ENCODE results near the gene FAM47B. TPM values are rescaled to one million over a fixed set of nuclear protein-coding genes. Genes with fewer than 3 reads are reported as not detected.

FAM47B gene
- total and polyA plus RNA-seq, 2 of the 8 experiments (the other 6 are each of a cell fraction or from before 2014, with no cell fraction given): not detected

DNA sequence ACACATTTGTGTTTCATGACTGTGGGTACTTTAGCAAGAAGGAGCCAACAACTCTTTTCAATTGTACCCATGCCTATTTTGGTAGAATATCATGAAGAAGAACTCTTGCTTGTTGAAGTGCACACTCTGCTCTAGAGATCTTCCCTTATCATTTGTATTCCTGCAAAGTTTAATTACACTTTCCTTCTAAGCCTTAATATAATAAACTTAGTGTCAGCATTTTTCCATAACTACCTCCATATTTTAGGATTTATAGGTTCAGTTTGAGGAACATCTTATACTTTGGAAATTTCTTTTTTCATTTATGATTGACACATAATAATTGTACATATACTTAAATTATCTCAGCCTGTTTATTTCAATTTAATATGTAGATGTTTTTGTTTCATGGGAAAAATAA is 19.1 kb downstream of the FAM47B start (continued):
- TF ChIP-seq, protein P1, sequence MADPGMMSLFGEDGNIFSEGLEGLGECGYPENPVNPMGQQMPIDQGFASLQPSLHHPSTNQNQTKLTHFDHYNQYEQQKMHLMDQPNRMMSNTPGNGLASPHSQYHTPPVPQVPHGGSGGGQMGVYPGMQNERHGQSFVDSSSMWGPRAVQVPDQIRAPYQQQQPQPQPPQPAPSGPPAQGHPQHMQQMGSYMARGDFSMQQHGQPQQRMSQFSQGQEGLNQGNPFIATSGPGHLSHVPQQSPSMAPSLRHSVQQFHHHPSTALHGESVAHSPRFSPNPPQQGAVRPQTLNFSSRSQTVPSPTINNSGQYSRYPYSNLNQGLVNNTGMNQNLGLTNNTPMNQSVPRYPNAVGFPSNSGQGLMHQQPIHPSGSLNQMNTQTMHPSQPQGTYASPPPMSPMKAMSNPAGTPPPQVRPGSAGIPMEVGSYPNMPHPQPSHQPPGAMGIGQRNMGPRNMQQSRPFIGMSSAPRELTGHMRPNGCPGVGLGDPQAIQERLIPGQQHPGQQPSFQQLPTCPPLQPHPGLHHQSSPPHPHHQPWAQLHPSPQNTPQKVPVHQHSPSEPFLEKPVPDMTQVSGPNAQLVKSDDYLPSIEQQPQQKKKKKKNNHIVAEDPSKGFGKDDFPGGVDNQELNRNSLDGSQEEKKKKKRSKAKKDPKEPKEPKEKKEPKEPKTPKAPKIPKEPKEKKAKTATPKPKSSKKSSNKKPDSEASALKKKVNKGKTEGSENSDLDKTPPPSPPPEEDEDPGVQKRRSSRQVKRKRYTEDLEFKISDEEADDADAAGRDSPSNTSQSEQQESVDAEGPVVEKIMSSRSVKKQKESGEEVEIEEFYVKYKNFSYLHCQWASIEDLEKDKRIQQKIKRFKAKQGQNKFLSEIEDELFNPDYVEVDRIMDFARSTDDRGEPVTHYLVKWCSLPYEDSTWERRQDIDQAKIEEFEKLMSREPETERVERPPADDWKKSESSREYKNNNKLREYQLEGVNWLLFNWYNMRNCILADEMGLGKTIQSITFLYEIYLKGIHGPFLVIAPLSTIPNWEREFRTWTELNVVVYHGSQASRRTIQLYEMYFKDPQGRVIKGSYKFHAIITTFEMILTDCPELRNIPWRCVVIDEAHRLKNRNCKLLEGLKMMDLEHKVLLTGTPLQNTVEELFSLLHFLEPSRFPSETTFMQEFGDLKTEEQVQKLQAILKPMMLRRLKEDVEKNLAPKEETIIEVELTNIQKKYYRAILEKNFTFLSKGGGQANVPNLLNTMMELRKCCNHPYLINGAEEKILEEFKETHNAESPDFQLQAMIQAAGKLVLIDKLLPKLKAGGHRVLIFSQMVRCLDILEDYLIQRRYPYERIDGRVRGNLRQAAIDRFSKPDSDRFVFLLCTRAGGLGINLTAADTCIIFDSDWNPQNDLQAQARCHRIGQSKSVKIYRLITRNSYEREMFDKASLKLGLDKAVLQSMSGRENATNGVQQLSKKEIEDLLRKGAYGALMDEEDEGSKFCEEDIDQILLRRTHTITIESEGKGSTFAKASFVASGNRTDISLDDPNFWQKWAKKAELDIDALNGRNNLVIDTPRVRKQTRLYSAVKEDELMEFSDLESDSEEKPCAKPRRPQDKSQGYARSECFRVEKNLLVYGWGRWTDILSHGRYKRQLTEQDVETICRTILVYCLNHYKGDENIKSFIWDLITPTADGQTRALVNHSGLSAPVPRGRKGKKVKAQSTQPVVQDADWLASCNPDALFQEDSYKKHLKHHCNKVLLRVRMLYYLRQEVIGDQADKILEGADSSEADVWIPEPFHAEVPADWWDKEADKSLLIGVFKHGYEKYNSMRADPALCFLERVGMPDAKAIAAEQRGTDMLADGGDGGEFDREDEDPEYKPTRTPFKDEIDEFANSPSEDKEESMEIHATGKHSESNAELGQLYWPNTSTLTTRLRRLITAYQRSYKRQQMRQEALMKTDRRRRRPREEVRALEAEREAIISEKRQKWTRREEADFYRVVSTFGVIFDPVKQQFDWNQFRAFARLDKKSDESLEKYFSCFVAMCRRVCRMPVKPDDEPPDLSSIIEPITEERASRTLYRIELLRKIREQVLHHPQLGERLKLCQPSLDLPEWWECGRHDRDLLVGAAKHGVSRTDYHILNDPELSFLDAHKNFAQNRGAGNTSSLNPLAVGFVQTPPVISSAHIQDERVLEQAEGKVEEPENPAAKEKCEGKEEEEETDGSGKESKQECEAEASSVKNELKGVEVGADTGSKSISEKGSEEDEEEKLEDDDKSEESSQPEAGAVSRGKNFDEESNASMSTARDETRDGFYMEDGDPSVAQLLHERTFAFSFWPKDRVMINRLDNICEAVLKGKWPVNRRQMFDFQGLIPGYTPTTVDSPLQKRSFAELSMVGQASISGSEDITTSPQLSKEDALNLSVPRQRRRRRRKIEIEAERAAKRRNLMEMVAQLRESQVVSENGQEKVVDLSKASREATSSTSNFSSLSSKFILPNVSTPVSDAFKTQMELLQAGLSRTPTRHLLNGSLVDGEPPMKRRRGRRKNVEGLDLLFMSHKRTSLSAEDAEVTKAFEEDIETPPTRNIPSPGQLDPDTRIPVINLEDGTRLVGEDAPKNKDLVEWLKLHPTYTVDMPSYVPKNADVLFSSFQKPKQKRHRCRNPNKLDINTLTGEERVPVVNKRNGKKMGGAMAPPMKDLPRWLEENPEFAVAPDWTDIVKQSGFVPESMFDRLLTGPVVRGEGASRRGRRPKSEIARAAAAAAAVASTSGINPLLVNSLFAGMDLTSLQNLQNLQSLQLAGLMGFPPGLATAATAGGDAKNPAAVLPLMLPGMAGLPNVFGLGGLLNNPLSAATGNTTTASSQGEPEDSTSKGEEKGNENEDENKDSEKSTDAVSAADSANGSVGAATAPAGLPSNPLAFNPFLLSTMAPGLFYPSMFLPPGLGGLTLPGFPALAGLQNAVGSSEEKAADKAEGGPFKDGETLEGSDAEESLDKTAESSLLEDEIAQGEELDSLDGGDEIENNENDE (IDR thresholded peaks at IDR 0.05; ENCODE audit: insufficient replicate concordance, low read length): no peak
